PC-3 (cell line): ENCODE results near the gene PPP4R3B.

Experiments used
- CTCF ChIP-seq: fragments of 300-600 bp; sonication (generic); conservative IDR thresholded peaks from 2 replicates; pipeline ENCODE4 v1.5.1; 2017; ENCODE audit warnings: antibody characterized with exemption, low read depth, mild to moderate bottlenecking, low read length
- EZH2 ChIP-seq: fragments of 300-600 bp; sonication (generic); IDR thresholded peaks from one replicate; pipeline ENCODE4 v1.6.1; 2017; ENCODE audit warnings: antibody characterized with exemption, mild to moderate bottlenecking, low read length; ENCODE audit not compliant: unreplicated experiment

GRCh38 chr2:55550368-55551102 lies 66.9 kb downstream of the PPP4R3B start:
- TF ChIP-seq CTCF (no peak), EZH2 (no peak)
